HG03342 (cell line): ENCODE data around the gene ZDHHC4.

Experiments used
- ATAC-seq: cut with Tn5 transposase; IDR thresholded peaks from one replicate; pipeline ENCODE4 v1.9.1; 2021; ENCODE audit warnings: mild to moderate bottlenecking, moderate library complexity; ENCODE audit not compliant: unreplicated experiment

Gene ZDHHC4

DNA sequence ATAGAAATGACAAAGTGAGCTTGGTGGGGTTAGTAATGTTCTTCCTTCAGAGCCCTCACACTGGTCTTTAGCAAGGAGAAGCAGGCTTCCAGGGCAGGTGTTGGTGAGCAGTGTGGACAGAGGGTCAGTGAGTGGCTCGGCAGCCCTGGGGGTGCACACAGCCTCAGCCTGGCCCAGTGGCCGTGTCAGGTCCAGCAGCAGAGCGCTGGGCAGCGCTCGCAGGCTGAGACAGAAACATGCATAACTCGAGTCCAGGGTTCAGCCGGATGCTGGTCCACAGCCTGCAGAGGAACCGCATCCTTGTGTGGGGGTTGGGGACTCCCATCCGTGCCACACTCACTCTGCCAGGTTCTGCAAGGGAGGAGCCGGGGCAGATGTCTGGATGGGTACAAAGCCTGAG, 27.2 kb downstream of the ZDHHC4 start:
- ATAC-seq, result no peak

GRCh38 chr7:6606866-6607583, 29.8 kb downstream of the ZDHHC4 start:
- ATAC-seq, result no peak

GRCh38 chr7:6607651-6608051, 30.4 kb downstream of the ZDHHC4 start:
- no peak for ATAC-seq

- ATAC-seq, result no peak
Observed at GRCh38 chr7:6608081-6608480, 30.8 kb downstream of the ZDHHC4 start.

DNA sequence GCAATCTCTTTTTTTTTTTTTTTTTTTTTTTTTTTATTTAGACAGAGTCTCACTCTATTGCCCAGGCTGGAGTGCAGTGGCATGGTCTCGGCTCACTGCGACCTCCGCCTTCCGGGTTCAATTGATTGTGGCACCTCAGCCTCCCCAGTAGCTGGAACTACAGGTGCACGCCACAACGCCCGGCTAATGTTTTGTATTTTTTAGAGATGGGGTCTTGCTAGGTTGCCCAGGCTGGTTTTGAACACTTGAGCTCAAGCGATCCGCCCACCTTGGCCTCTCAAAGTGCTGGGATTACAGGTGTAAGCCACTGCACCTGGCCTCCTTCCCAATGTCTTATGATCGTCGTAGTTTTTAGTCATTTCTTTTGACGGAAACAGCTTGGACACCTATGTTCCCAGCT, 31.5 kb downstream of the ZDHHC4 start:
- ATAC-seq, result no peak

- ATAC-seq, result no peak
Observed at GRCh38 chr7:6612819-6613218, 35.6 kb downstream of the ZDHHC4 start.

- ATAC-seq, result no peak
Observed at GRCh38 chr7:6613706-6614105, 36.5 kb downstream of the ZDHHC4 start.

- ATAC-seq, result no peak
Observed at GRCh38 chr7:6614953-6615722, 37.9 kb downstream of the ZDHHC4 start, which contains the start of gene ZNF853. ZNF853 (plus strand) TSS chr7:6615610; CDS start chr7:6616175, 565 bp downstream.

DNA sequence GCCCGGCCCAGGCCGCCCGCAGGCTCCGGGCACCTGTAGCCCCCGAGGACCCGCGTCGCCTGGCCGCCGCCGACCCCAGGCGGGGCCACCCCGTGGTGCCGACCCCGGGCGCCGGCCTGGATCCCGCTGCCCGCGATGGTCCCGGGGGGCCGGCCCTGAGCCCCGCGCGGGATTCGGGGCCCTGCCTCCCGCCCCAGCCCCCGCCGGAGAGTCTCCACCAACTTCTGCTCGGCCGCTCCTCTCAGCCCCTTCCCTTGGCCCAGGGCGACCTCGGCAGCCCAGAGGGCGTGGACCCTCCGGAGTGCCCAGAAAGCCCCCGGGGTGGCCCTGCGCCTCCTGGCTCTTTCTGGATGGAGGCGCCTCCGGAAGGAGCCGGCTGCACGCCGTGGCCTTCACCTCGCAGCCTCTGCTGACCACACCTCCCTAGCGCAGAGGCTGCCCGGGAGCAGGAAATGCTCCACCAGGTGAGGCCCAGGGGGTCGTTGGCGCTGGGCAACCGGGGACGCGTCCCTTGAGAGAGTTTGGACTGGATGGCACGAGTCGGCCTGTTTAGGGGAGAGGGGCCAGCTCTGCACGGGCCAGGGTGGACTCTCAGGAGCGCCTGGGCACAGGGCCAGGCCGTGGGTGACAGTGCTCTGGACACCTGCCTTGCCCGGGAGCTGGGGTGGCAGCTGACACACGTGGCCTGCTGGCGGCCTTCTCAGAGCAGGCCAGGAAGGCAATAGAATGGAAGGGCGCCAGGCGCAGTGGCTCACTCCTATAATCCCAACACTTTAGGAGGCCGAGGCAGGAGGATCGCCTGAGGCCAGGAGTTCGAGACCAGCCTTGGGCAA, 38.7 kb downstream of the ZDHHC4 start:
- ATAC-seq, result no peak

GRCh38 chr7:6616854-6617643, 39.8 kb downstream of the ZDHHC4 start:
- ATAC-seq, result no peak

DNA sequence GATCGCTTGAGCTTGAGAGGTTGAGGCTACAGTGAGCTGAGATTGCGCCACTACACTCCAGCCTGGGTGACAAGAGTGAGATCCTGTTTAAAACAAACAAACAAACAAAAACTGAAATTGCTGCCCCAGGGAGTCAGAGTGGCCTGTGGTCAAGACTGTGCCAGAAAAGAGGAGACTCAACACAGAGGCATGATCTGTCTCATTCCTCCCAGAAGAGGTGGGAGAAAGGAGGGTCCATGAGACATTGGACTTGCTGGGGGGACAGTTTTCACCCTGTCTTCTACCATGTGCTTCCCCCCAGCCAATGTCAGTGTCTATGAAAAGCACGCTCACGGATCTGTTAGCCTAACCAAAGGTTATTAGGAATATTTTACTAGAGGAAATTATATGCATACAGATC, 41.4 kb downstream of the ZDHHC4 start:
- ATAC-seq, result no peak

GRCh38 chr7:6619961-6620360, 42.7 kb downstream of the ZDHHC4 start:
- no peak for ATAC-seq

- ATAC-seq, result no peak
Observed at GRCh38 chr7:6621195-6622133, 44.2 kb downstream of the ZDHHC4 start.

DNA sequence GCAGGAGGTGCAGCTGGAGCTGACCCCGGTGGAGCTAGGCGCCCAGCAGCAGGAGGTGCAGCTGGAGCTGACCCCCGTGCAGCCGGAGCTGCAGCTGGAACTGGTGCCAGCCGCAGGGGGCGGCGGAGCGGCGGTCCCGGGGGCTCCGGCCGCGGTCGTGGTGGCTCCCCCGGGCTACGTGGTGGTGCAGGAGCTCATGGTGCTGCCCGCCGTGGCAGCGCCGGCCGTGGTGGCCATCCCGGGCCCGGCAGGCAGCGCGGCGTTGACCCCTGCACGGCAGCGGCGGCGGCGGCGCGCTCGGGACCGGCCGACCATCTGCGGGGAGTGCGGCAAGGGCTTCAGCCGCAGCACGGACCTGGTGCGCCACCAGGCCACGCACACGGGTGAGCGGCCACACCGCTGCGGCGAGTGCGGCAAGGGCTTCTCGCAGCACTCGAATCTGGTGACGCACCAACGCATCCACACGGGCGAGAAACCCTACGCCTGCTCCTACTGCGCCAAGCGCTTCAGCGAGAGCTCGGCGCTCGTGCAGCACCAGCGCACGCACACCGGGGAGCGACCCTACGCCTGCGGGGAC, 45.0 kb downstream of the ZDHHC4 start:
- no peak for ATAC-seq

- no peak for ATAC-seq
Observed at GRCh38 chr7:6623589-6624245, 46.5 kb downstream of the ZDHHC4 start.

GRCh38 chr7:6624246-6624611, 47.0 kb downstream of the ZDHHC4 start:
- no peak for ATAC-seq

- ATAC-seq, result no peak
Observed at GRCh38 chr7:6628045-6628444, 50.8 kb downstream of the ZDHHC4 start.

DNA sequence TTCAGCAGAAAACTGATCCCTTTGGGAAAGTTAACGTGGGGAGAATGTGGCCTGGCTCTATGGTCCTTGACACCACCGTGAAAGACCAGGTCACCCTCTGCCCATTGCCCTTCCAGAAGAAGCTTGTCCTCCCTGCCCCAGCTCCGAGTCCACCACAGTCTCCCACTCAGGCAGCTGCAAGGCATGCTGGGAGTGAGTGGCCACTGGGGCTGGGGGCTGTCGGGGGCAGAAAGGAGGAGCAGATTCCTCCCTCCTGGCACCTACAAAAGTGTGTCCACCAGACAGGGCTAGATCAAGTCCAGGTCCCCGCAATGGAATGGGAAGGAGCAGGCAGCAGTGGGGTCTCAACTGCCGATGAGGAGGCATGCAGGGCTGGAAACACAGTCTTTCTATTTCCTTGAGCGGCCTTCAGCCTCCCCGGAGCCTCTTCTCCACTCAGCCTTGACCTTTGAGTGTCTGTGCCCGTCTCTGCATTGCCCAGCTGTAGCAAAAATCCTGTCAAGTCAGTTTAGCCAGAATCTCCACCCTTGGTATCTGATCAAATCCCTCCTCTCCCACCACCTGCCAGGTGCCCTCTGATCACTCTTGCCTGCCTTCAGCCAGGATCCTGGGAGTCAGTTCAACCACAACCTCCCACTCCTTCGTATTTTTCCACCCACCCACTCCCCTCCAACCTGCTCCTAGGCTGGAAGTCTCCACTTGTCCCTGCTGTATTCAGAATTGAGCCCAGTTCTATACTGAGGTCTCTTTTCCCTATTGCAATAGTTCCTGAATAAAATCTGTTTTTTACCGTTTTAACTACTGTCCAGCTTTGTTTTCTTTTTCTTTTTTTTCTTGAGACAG, 53.0 kb downstream of the ZDHHC4 start:
- no peak for ATAC-seq
